ENCODE measurements around the gene RMI2. TPM values are rescaled to one million over a fixed set of nuclear protein-coding genes. Genes with fewer than 3 reads are reported as not detected.
A peak's percentile ranks its signal among the peaks of the same experiment; 100 is the strongest.

Gene RMI2
- total RNA-seq, result 1 to 10 TPM in 1 of 3 donors, under 1 TPM in 2; 0.16 to 1.6 (median 0.33) TPM

DNA sequence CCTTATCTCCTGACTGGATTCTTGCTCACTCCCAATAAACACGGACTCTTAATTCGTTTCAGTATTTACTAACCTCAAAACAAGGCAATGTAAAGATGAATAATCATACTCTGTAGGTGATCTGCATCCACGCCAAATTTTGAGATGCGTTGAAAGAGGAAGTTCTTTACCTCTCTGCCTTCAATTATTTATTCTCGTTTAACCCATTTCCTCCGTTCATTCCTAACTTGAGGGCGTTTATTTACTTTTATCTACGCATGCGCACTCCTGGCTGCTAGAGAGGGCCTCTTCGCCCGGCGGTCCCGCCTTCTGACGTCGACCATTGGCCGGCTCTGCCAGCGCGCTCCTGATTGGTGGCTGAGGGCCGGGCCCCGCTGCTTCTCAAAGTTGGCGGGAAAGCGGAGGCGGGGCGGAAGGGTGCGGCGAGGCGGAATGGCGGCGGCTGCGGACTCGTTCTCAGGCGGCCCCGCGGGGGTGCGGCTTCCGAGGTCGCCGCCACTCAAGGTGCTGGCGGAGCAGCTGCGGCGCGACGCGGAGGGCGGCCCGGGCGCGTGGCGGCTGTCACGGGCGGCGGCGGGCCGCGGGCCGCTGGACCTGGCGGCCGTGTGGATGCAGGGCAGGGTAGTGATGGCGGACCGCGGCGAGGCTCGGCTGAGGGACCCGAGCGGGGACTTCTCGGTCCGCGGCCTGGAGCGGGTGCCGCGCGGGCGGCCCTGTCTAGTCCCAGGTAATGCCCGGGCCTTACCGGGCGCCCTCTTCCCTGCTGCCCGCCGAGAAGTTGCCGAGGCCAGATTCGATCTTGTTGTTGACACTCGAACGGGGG, at the start of gene RMI2:
TSS of gene RMI2 (plus strand) at position 420 of the 823 bp plus-strand sequence. CDS start at position 433, 13 bp downstream.
- peak within 1 kb of the TSS; percentile 52 to 87 (median 80) for H3K4me3 ChIP-seq
- H3K36me3 ChIP-seq, result no peaks in the 10 kb centered on the region
- no peaks in the 10 kb centered on the region for H3K27me3 ChIP-seq
- intact Hi-C loops (cut with DNase I; ENCODE audit: low total_unique reads), result no loop called here
- TF ChIP-seq, protein P1, sequence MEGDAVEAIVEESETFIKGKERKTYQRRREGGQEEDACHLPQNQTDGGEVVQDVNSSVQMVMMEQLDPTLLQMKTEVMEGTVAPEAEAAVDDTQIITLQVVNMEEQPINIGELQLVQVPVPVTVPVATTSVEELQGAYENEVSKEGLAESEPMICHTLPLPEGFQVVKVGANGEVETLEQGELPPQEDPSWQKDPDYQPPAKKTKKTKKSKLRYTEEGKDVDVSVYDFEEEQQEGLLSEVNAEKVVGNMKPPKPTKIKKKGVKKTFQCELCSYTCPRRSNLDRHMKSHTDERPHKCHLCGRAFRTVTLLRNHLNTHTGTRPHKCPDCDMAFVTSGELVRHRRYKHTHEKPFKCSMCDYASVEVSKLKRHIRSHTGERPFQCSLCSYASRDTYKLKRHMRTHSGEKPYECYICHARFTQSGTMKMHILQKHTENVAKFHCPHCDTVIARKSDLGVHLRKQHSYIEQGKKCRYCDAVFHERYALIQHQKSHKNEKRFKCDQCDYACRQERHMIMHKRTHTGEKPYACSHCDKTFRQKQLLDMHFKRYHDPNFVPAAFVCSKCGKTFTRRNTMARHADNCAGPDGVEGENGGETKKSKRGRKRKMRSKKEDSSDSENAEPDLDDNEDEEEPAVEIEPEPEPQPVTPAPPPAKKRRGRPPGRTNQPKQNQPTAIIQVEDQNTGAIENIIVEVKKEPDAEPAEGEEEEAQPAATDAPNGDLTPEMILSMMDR (IDR thresholded peaks at IDR 0.05), result peak in 1 of 3 donors; percentile 12
- TF ChIP-seq POLR2A (IDR thresholded peaks at IDR 0.05), result no peak
- TF ChIP-seq POLR2AphosphoS5 (IDR thresholded peaks at IDR 0.05), result peak in 1 of 3 donors; percentile 65
- DNase-seq (ENCODE audit: low spot score in 2 of 2), result peak; percentile 96 to 97
- peaks cover 0 to 5% of the 10 kb centered on the region in 2 donors for H3K4me1 ChIP-seq
- H3K9me3 ChIP-seq, result no peaks in the 10 kb centered on the region
- no peak within 1 kb of the TSS for H3K27ac ChIP-seq

DNA sequence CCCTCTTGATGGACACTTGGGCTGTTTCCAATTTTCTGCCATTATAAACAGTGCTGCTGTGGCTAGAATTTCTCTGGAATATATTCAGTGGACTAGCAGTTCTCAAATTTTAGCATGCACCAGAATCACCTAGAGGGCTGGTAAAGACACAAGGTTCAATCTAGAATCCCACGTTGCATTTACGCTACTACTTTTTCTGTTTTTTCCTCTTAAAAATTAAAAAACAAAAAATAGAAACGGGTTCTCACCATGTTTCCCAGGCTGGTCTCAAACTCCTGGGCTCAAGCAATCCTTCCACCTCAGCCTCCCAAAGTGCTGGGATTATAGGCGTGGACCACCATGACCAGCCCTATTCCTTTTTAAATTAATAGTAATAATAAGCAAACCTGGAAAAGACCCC, 49.6 kb upstream of the RMI2 start:
- intact Hi-C loops (cut with DNase I; ENCODE audit: low total_unique reads), result no loop called here
- H3K27me3 ChIP-seq, result no peaks in the 10 kb centered on the region
- no peaks in the 10 kb centered on the region for H3K9me3 ChIP-seq
- H3K36me3 ChIP-seq, result no peaks in the 10 kb centered on the region
- no peak overlapping the region for H3K4me3 ChIP-seq
- no peak for TF ChIP-seq POLR2A (IDR thresholded peaks at IDR 0.05)
- TF ChIP-seq, protein P1 (IDR thresholded peaks at IDR 0.05), result no peak
- TF ChIP-seq POLR2AphosphoS5 (IDR thresholded peaks at IDR 0.05), result no peak
- H3K4me1 ChIP-seq, result peaks cover 0 to 11% of the 10 kb centered on the region in 2 donors
- DNase-seq (ENCODE audit: low spot score in 2 of 2), result no peak
- no peak overlapping the region for H3K27ac ChIP-seq

DNA sequence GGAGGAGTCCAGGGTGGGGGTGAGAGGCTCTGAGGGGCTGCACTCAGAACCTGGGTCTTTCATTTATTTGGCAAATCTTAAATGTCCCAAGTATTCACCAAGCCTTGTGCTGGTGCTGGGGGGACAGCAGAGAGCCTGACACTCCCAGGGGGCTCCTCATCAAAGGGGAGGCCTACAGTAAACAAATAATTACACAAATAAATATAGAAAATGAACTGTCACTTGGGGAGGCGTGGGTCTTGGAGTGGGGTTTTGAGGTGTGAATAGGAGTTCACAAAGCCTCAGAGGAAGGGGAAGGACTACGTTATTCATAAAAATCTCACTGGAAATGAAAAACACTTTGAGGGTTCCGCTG, 48.9 kb upstream of the RMI2 start:
- TF ChIP-seq, protein P1 (IDR thresholded peaks at IDR 0.05), result no peak
- TF ChIP-seq POLR2A (IDR thresholded peaks at IDR 0.05) (no peak), POLR2AphosphoS5 (IDR thresholded peaks at IDR 0.05) (no peak)
- Histone ChIP-seq H3K4me3 (no peak overlapping the region), H3K36me3 (no peaks in the 10 kb centered on the region), H3K27ac (no peak overlapping the region), H3K27me3 (no peaks in the 10 kb centered on the region), H3K9me3 (no peaks in the 10 kb centered on the region), H3K4me1 (peaks cover 0 to 11% of the 10 kb centered on the region in 2 donors)
- DNase-seq (ENCODE audit: low spot score in 2 of 2), result no peak
- intact Hi-C loops (cut with DNase I; ENCODE audit: low total_unique reads), result no loop called here

DNA sequence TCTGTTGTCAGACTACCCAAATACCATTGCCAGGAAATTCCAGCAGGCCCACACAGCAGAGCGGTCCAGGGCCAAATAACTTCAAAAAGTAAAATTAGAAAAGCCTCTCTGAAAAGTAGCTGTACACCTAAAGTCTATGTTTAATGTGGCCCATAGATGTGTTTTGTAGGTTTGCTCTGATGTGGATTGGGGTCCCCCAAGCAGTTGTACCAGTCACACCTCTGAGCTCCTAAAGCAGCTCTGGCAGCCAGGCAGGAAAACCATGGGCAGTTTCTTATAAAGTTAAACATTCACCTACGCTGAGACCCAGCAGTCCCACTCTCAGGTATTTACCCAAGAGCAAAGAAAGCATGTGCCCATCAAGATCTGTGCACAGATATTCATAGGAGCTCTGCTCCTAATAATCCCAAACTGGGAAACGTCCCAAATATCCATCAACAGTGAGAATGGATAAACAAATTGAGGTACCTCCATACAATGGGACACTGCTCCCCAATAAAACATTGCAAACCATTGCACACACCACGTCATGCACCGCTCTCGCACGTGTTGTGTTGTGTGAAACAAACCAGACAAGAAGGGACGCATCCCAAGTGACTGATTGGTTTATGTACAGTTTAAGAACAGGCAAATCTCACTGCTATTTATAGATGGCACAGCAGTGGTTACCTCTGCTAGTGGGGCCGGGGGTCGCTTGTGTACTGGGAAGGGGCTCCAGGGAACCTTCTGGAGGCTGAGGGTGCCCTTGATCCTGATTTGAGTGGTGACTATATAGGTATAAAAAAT, 48.4 kb upstream of the RMI2 start:
- Histone ChIP-seq H3K27ac (peak overlapping the region; percentile 11 to 61), H3K36me3 (no peaks in the 10 kb centered on the region), H3K4me1 (peaks cover 0 to 11% of the 10 kb centered on the region in 2 donors), H3K9me3 (no peaks in the 10 kb centered on the region), H3K27me3 (no peaks in the 10 kb centered on the region), H3K4me3 (peak overlapping the region in 2 of 3 donors; percentile 40 to 59)
- DNase-seq (ENCODE audit: low spot score in 2 of 2), result no peak
- no peak for TF ChIP-seq POLR2AphosphoS5 (IDR thresholded peaks at IDR 0.05)
- intact Hi-C loops (cut with DNase I; ENCODE audit: low total_unique reads), result no loop called here

DNA sequence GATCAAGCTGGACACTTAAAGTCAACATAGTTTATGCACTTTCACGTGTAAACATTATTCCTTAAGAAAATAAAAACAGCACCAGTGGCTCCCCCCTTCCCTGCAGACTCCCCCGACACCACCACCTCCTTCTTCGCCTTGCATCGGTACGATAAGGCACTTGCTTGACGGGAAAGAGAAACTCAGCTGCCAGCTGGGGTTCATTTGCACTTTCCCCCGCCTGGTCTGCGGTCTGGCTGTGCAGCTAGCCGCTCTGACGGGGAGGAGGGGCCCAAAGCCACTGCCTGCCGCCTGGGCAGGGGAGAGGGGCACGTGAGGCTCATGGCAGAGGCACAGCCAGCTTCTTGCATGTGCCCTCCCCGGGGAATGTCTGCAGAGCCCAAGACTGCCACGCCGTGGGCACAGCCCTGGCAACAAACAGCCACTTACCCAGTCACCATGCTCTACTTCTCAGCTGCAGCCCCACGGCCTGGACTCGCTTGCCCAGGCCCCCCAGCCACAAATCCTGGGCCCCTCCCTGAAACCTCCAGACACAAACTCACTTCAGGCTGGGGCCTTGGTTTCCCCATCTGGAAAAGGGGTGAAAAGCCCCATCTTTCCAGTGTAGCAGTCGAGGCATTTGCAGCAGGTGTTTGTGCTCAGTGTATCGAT, 47.6 kb upstream of the RMI2 start:
- TF ChIP-seq POLR2AphosphoS5 (IDR thresholded peaks at IDR 0.05) (no peak), POLR2A (IDR thresholded peaks at IDR 0.05) (no peak)
- TF ChIP-seq, protein P1 (IDR thresholded peaks at IDR 0.05), result no peak
- Histone ChIP-seq H3K27ac (peak overlapping the region; percentile 11 to 61), H3K27me3 (no peaks in the 10 kb centered on the region), H3K9me3 (no peaks in the 10 kb centered on the region), H3K36me3 (no peaks in the 10 kb centered on the region), H3K4me3 (peak overlapping the region in 2 of 3 donors; percentile 40 to 59), H3K4me1 (peaks cover 0 to 11% of the 10 kb centered on the region in 2 donors)
- intact Hi-C loops (cut with DNase I; ENCODE audit: low total_unique reads), result no loop called here
- DNase-seq (ENCODE audit: low spot score in 2 of 2), result peak in 1 of 2 donors; percentile 66

Measured in breast epithelium (tissue), 4 donors.